Spleen (tissue), 11 donors: ENCODE results near the gene OR51G1. TPM values are rescaled to one million over a fixed set of nuclear protein-coding genes. Genes with fewer than 3 reads are reported as not detected.

ENCODE experiments used
- DNase-seq: peaks from one replicate; pipeline ENCODE4 v3.0.0-alpha.2; 2020
- H3K27ac ChIP-seq, 8 donors: fragments of 200-600 bp; sonication (generic) in 7 of 8; 1 replicate in 4 of 8; 2 replicates in 4 of 8; pipeline versions ENCODE4 v1.5.0 to v1.8.0; 2016 to 2021; ENCODE audit warnings: inconsistent platforms in 4 of 8, mild to moderate bottlenecking in 4 of 8, moderate library complexity in 1 of 8
- H3K27me3 ChIP-seq, 7 donors: fragments of 200-600 bp; sonication (generic) in 6 of 7; replicated peaks in 1 of 7; 1 replicate in 4 of 7; 2 replicates in 3 of 7; pipeline versions ENCODE4 v1.5.0 to v1.8.0; 2016 to 2021; ENCODE audit warnings: inconsistent platforms in 3 of 7, mild to moderate bottlenecking in 1 of 7
- H3K36me3 ChIP-seq, 6 donors: fragments of 200-600 bp; sonication (generic) in 5 of 6; 1 replicate in 4 of 6; 2 replicates in 2 of 6; pipeline versions ENCODE4 v1.5.0 to v1.8.0; 2016 to 2021; ENCODE audit warnings: inconsistent platforms in 2 of 6
- H3K4me1 ChIP-seq, 6 donors: fragments of 200-600 bp; sonication (generic) in 5 of 6; 1 replicate in 3 of 6; 2 replicates in 3 of 6; pipeline versions ENCODE4 v1.5.0 to v1.8.0; 2016 to 2021; ENCODE audit warnings: inconsistent platforms in 3 of 6
- H3K4me3 ChIP-seq, 8 donors: fragments of 200-600 bp; sonication (generic) in 7 of 8; 1 replicate in 4 of 8; 2 replicates in 4 of 8; pipeline versions ENCODE4 v1.5.0 to v1.8.0; 2016 to 2021; ENCODE audit warnings: inconsistent platforms in 4 of 8, mild to moderate bottlenecking in 4 of 8, moderate library complexity in 2 of 8
- H3K9me3 ChIP-seq, 8 donors: fragments of 200-600 bp; sonication (generic) in 7 of 8; 1 replicate in 4 of 8; 2 replicates in 4 of 8; pipeline versions ENCODE4 v1.5.0 to v1.8.0; 2016 to 2021; ENCODE audit warnings: inconsistent platforms in 4 of 8
- POLR2A ChIP-seq, 3 donors: fragments of 450-650 bp; IDR thresholded peaks; one replicate each; pipeline ENCODE4 v1.5.1; 2017; ENCODE audit warnings: antibody characterized with exemption in 3 of 3, mild to moderate bottlenecking in 1 of 3
- POLR2AphosphoS5 ChIP-seq, 3 donors: sonication (generic); formaldehyde crosslinking; IDR thresholded peaks; one replicate each; pipeline ENCODE4 v1.5.1; 2017; ENCODE audit warnings: antibody characterized with exemption in 3 of 3
- WGBS, 5 donors: extraction: QIAGEN DNeasy Blood & Tissue Kit in 3 of 5; methylation state at CpG; one replicate each; pipeline versions ENCODE4 v1.1.5 to v1.1.7; 2013 to 2018; 5-methylcytosine and 5-hydroxymethylcytosine counted together
- intact Hi-C: fragments of 100-400 bp; cut with DNase I; formaldehyde crosslinking; loops from one replicate; pipeline ENCODE4 v1.15.0; 2023; ENCODE audit warnings: low total_unique reads
- polyA plus RNA-seq, 3 donors: library from polyadenylated mRNA; stranded (reverse); fragments of 200-250 nt; gene quantifications; one replicate each; pipeline ENCODE4 v1.2.1, GENCODE V29; 2013
- total RNA-seq, 7 donors: library from RNA; depleted of rRNA in 3 of 7; stranded (reverse); fragments of >200 nt in 3 of 7; fragmentation: NEBNext Ultra II Directional in 4 of 7; extraction: Animal tissue kit (Norgen Biotek cat#: 25700) in 4 of 7; gene quantifications; one replicate each; pipeline versions ENCODE4 v1.1.0 to v1.2.1, GENCODE V29; 2016 to 2021
- TF ChIP-seq, protein P1 (sequence below), 11 experiments: fragments of 200-600 bp in 7 of 11; fragments of 450-650 bp in 4 of 11; sonication (generic) in 4 of 11; IDR thresholded peaks in 8 of 11; conservative IDR thresholded peaks in 3 of 11; 1 replicate in 7 of 11; 2 replicates in 4 of 11; pipeline versions ENCODE4 v1.4.0 to v1.8.0; 2016 to 2021; ENCODE audit warnings: antibody characterized with exemption in 11 of 11, inconsistent platforms in 4 of 11, mild to moderate bottlenecking in 1 of 11
- donor health status: healthy with polysubstance abuse.
- donor health status: DM: no; HTN: no; CAD: no; lungs with moderate emphysema.
- donor health status: DM: no; HTN: no; CAD: no.
- donor health status: Bipolar disorder and iron deficiency.
- donor health status: healthy.
- donor health status: DM: no; HTN: no; CAD: no.
- donor health status: DM: yes; HTN: yes; CAD: no.

Gene OR51G1
- total and polyA plus RNA-seq, 10 donors = not detected

DNA sequence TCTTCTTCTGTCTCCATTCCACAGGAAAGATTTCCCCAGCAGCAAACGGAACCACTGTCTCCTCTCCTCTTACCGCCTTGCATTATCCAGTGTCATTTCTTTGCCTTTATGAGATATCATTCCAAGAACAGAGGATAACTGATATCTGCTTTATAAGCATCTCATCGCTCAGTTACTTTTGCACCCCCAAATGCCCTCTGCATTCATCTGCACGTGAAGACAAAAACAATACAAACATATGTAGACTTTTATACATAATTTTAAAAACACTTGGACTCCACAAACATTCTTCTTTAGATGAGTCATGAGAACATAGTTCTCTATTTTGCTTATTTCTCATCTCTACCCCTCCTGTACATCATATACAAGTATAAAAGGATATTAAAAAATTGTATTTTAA lies 43.0 kb downstream of the OR51G1 start:
- 79 to 88% (median 85%) methylated on average over 4 of the region's 4 CpGs for WGBS, 5 donors
- DNase-seq = no peak
- no peaks in the 10 kb centered on the region for H3K36me3 ChIP-seq
- no peak overlapping the region for H3K27ac ChIP-seq
- H3K4me3 ChIP-seq = no peak overlapping the region
- H3K9me3 ChIP-seq = no peaks in the 10 kb centered on the region
- no peaks in the 10 kb centered on the region for H3K4me1 ChIP-seq
- intact Hi-C loops = no loop called here
- no peaks in the 10 kb centered on the region for H3K27me3 ChIP-seq
- no peak for TF ChIP-seq POLR2A (IDR thresholded peaks at IDR 0.05)
- TF ChIP-seq, protein P1, sequence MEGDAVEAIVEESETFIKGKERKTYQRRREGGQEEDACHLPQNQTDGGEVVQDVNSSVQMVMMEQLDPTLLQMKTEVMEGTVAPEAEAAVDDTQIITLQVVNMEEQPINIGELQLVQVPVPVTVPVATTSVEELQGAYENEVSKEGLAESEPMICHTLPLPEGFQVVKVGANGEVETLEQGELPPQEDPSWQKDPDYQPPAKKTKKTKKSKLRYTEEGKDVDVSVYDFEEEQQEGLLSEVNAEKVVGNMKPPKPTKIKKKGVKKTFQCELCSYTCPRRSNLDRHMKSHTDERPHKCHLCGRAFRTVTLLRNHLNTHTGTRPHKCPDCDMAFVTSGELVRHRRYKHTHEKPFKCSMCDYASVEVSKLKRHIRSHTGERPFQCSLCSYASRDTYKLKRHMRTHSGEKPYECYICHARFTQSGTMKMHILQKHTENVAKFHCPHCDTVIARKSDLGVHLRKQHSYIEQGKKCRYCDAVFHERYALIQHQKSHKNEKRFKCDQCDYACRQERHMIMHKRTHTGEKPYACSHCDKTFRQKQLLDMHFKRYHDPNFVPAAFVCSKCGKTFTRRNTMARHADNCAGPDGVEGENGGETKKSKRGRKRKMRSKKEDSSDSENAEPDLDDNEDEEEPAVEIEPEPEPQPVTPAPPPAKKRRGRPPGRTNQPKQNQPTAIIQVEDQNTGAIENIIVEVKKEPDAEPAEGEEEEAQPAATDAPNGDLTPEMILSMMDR (IDR thresholded peaks at IDR 0.05 in 8 of 11, conservative IDR thresholded peaks at IDR 0.05 in 3 of 11) = no peak
- TF ChIP-seq POLR2AphosphoS5 (IDR thresholded peaks at IDR 0.05) = no peak

Other genes with a start within 250 kb of the OR51G1 start
- not detected for gene OR51E2, start 226.5 kb downstream of the OR51G1 start, total RNA-seq
- under 1 TPM in 2 of 3 donors, not detected in 1; 0.05 to 0.09 TPM for gene OR51E2, start 226.5 kb downstream of the OR51G1 start, polyA plus RNA-seq
- gene MMP26, start 219.6 kb downstream of the OR51G1 start, total RNA-seq = not detected
- not detected for gene MMP26, start 219.6 kb downstream of the OR51G1 start, polyA plus RNA-seq
- gene OR51F1, start 154.4 kb downstream of the OR51G1 start, total RNA-seq = not detected
- gene OR51F1, start 154.4 kb downstream of the OR51G1 start, polyA plus RNA-seq = not detected
- gene OR52R1, start 120.0 kb downstream of the OR51G1 start, total RNA-seq = not detected
- not detected for gene OR52R1, start 120.0 kb downstream of the OR51G1 start, polyA plus RNA-seq
- gene OR51F2, start 103.0 kb downstream of the OR51G1 start, total RNA-seq = not detected
- gene OR51F2, start 103.0 kb downstream of the OR51G1 start, polyA plus RNA-seq = not detected
- not detected for gene OR51S1, start 75.1 kb downstream of the OR51G1 start, total RNA-seq
- gene OR51S1, start 75.1 kb downstream of the OR51G1 start, polyA plus RNA-seq = not detected
- not detected for gene OR51T1, start 42.4 kb downstream of the OR51G1 start, total RNA-seq
- not detected for gene OR51T1, start 42.4 kb downstream of the OR51G1 start, polyA plus RNA-seq
- not detected for gene OR51A7, start 20.6 kb downstream of the OR51G1 start, total RNA-seq
- not detected for gene OR51A7, start 20.6 kb downstream of the OR51G1 start, polyA plus RNA-seq
- gene OR51G2, start 5.0 kb downstream of the OR51G1 start, total RNA-seq = not detected
- not detected for gene OR51G2, start 5.0 kb downstream of the OR51G1 start, polyA plus RNA-seq
- gene OR51A4, start 23.3 kb upstream of the OR51G1 start, total RNA-seq = not detected
- not detected for gene OR51A4, start 23.3 kb upstream of the OR51G1 start, polyA plus RNA-seq
- gene OR51A2, start 31.4 kb upstream of the OR51G1 start, total RNA-seq = not detected
- not detected for gene OR51A2, start 31.4 kb upstream of the OR51G1 start, polyA plus RNA-seq
- gene OR51L1, start 70.5 kb upstream of the OR51G1 start, total RNA-seq = not detected
- gene OR51L1, start 70.5 kb upstream of the OR51G1 start, polyA plus RNA-seq = not detected
- gene OR52J3, start 122.2 kb upstream of the OR51G1 start, total RNA-seq = not detected
- not detected for gene OR52J3, start 122.2 kb upstream of the OR51G1 start, polyA plus RNA-seq
- gene OR52E2, start 135.3 kb upstream of the OR51G1 start, total RNA-seq = not detected
- gene OR52E2, start 135.3 kb upstream of the OR51G1 start, polyA plus RNA-seq = not detected
- not detected for gene OR52E1, start 145.2 kb upstream of the OR51G1 start, total RNA-seq
- not detected for gene OR52E1, start 145.2 kb upstream of the OR51G1 start, polyA plus RNA-seq
- not detected for gene OR52A5, start 214.0 kb upstream of the OR51G1 start, total RNA-seq
- gene OR52A5, start 214.0 kb upstream of the OR51G1 start, polyA plus RNA-seq = not detected
- gene OR52A1, start 230.4 kb upstream of the OR51G1 start, total RNA-seq = not detected
- not detected for gene OR52A1, start 230.4 kb upstream of the OR51G1 start, polyA plus RNA-seq